Prostate gland (tissue), 2 donors: ENCODE measurements around the gene EDN2.

ENCODE experiments used
- CTCF ChIP-seq, 4 experiments: fragments of 200-600 bp in 2 of 4; fragments of 450-650 bp in 2 of 4; sonication (generic) in 2 of 4; IDR thresholded peaks; 1 replicate in 3 of 4; 2 replicates in 1 of 4; pipeline ENCODE4 v1.5.1; 2016 to 2019; ENCODE audit warnings: antibody characterized with exemption in 4 of 4, mild to moderate bottlenecking in 2 of 4, moderate library complexity in 2 of 4
- POLR2A ChIP-seq: fragments of 450-650 bp; IDR thresholded peaks from one replicate; pipeline ENCODE4 v1.6.1; 2016; ENCODE audit warnings: antibody characterized with exemption, mild to moderate bottlenecking
- POLR2AphosphoS5 ChIP-seq: sonication (generic); formaldehyde crosslinking; IDR thresholded peaks from one replicate; pipeline ENCODE4 v1.6.1; 2017; ENCODE audit warnings: antibody characterized with exemption

- TF ChIP-seq CTCF (IDR thresholded peaks at IDR 0.05): no peak
- TF ChIP-seq POLR2A: no peak
- no peak for TF ChIP-seq POLR2AphosphoS5
Measured at GRCh38 chr1:41514381-41514780, 29.9 kb upstream of the EDN2 start.
